Limb (tissue), 2 donors: ENCODE results near the gene TLNRD1.

Experiments
- DNase-seq, 2 donors: peaks; one replicate each; pipeline ENCODE4 v3.0.0-alpha.2; 2016; ENCODE audit errors: extremely low spot score in 2 of 2

TLNRD1 gene

DNA sequence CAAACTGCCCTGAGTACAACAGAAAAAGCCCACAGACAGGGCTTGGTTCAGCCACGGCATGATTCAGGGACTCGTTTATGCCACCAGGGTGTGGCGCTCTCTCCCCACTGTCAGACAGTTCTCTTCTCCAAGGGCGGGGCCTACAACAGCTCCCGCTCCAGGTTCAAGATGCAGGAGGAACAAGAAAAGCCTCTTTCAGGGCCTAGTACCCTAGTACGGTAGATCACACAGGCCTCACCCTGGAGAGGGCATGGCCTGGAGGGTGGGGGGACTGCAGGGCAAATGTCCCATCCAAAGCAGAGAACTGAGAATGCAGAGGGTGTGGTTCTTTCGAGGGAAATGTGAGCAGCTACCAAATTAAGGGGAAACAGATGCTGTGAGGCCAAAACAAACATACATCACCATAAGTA, 23.1 kb upstream of the TLNRD1 start:
- peak; percentile 53 to 75 for DNase-seq

DNA sequence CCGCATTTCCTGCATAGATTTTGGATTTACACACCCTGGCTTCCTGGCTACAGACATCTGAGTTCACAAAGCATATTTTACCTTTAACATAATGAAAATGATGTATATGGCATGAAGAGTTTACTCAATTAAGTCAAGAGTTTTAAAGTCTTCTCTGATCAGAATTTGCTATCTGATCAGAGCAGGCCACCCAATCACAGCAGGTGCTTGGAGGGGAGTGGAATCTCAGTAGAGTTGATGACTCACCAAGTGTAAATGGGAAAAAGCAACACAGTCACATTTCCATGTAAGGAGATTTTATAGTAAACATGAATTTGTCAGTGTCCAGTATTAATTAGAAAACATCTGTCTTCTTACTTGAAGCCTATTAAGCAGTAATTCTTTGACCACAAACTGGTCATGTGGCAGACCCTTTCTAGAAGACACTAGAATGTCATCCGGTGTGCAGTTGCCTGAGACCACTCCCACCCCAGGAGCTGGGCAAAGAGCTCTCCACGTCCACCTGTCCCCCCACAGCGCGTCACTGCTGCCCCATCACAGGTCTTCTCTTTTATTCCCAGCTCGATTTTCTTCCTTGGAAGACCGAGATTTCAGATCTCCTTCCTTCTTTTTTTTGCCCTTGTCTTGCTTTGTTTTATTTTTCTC, 21.9 kb upstream of the TLNRD1 start:
- no peak for DNase-seq

DNA sequence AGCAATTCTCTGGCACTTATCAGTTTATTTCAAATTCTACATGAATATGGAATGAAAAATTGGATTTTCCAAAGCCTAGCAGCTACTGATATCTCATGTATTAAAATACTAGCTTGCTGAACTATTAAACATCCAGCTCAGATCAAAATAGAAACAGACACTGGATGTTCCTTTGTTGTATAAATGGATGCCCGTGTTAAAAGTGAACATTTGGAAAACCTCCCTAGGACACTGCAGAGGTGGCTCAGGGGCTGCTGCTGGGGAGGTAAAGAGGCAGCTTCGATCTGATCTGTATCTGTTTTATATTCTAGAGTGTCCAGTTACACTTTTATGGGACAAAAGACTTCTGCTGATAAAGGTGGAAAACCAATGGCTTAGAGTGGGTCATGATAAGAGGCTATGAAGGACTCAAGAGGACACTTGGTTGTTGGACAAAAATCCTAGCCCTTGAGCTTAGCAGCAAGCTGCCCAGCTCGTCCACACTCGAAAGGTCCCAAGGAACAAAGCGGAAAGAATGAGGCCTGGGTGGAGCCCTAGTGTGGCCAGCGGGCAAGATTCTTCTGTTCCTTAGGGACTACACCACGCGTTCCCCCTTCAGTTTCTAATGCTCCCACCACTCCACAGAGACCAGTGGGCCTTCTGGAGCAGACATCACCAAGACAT, 21.1 kb upstream of the TLNRD1 start:
- DNase-seq, result no peak

DNA sequence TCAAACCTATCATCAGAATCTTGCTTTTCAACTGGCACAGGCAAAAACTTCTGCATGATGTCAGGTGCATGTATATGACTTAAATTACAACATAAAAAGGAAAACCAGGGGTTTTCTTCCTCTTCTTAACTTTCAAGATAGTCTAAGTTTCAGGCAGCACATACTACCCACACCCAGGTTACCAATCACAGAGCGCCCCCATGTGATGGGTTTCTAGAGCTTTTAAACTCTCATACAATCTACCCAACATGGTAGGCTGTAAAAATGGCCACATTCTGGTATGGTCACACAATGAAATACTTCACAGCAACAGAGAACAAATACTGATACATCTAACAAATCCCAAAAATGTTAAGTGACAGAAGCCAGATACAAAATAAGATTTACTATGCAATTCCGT, 18.5 kb upstream of the TLNRD1 start:
- DNase-seq, result no peak

DNA sequence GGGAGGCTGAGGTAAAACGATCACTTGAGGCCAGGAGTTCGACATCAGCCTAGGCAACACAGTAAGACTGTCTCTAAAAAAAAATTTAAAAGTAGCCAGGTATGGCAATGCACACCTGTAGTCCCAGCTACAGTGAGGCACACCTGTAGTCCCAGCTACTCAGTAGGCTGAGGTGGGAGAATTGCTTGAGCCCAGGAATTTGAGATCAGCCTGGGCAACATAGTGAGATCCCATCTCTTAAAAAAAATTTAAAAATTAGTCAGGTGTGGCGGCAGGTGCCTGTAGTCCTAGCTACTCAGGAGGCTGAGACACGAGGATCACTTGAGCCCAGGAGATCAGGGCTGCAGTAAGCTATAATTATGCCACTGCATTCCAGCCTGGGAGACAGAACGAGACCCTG, 17.9 kb upstream of the TLNRD1 start:
- DNase-seq, result no peak

DNA sequence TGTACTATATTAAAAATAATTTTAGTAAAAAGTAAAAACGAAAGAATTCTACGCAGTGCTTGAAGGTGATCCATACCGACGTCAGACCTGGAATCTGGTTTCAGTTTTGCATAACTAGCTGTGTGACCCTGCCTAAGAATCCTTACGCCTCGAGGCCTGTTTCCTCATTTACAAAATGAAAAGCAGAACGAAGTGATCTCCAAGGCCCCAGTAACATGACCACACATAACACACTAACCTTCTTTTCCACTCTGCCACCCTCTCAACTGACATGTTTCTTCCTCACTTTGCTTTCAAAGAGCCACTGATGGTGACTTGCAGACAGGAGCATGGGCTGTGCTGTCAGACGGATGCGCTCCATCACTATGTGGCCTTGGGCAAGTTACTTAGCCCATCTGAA, 15.9 kb upstream of the TLNRD1 start:
- DNase-seq, result no peak

DNA sequence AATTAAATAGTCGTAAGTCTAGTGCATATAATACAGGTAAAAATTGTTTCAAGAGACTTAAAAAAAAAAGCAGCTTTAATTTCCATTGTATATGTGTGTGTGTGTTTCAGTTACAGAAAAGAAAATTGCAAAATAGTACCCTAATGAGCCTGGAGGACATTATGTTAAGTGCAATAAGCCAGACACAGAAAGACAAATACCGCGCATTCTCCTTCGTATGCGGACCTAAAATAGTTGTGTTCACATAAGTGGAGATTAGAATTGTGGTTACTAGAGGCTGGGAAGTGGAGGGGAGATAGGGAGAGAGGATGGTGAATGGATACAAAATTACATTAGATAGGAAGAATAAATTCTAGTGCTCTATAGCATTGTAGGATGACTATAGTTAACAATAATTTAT, 14.7 kb upstream of the TLNRD1 start:
- DNase-seq, result no peak

DNA sequence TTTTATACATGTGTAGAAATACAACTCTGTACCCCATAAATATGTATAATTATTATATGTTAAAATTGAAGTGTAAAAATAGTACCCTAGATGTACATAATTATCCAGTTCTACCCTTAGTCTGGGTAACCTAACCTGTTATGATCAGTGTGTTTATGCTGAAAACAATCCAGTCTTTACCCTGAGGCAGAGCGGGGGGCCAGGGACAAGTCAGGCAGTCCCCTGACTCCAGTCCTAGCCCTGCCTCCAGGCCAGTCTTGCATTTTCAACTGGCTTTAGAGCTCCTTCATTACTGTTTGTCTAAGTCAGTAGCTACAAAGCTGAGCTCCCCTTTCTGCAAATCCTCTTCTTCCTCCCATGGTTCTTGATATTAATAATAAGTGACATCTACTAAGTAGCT, 14.2 kb upstream of the TLNRD1 start:
- no peak for DNase-seq

DNA sequence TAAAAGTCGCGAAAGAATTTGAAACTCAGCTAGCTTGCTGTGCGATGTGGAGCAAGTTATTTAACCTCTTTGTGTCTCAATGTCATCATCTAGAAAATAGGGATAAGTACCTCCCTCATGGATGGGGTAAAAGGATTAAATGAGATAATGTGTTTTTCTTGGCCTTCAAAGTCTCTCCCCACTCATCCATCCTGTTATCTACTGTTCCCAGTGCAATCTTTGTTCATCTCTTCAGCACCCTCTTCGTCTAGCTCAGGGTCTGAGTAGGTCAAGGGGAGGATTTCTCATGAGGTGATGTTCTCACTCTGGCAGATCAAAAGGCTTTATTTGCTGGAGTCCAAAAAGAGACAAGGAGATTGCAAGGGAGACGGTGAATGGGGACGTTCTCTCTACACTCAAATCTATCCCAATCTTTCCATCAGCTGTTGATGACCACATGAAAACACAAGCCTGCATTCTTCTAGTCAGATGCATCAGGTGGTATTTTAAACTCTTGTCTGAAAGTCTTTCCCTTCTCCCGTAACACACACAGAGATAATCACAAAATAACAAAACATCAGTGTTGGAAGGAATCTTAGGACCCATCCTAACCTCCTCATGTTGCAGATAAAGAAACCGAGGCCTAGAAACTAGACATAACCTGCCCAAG, 12.5 kb upstream of the TLNRD1 start:
- no peak for DNase-seq

DNA sequence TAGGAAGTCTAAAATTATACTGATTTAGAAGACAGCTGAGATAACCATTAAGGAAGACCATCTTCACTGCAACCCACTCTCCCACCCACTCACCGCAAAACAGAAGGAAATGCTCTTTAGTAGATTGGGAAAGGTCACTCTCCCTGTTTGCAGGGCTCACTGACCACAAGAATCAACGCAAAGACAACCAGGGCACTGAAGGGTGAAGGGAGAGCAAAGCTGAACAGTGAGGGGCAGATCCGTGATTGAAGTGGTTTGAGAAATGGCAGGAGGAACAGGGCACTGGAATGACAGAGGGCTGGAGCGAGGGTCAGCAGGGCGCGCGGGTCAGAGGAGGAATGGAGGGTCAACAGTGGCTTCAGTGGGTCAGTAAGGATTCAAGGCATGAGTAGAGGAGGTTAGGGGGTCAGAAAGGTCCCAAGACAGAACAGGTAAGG, 11.6 kb upstream of the TLNRD1 start:
- no peak for DNase-seq

DNA sequence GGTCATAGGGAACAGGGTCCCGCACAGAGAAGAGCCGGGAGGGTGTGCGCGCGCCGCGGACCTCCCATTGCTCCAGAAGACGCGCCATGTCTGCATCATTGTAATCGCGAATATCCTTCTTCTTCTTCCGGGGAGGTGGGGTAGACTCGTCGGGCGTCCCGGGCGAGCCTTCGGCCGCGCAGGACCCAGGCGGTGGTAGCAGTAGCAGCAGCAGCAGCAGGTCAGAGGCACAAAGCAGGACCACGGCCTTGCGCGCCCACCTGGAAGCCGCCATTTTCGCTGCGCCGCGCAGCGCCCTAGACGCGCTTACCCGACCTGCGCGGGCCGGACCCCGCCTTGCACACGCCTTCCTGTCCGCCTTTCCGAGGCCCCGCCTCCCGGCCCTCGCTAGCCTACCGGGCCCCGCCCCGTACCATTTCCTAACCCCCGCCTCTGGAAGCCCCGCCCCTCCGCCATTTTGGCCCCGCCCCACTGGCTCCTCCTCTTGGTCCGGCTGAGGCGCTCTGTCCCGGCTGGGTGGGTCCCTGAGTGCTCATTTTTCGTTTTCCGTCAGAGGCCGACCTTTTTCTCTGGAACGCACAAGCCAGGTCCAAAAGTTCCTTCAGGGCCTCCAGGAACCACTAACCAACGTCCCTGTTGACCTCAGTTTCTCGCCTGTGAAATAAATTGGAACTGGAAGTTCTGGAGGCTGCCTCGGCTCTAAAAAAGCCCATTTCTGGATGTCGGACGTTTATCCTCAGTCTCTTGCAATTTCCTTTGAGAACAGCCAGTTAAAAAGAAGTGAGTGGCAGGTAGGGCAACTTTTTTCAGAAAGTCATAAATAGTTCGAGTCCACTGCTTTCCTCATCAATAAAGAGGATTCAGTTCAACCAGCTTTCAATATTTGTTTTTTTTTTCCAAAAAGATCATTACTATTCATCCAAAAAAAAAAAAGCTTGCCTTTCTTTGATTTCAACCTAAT, 10.9 kb upstream of the TLNRD1 start, which contains the start of gene MESD:
TSS of gene MESD (minus strand) at position 302 of the 961 bp plus-strand sequence. CDS start at position 274, 28 bp downstream.
- peak; percentile 98 to 99 for DNase-seq

DNA sequence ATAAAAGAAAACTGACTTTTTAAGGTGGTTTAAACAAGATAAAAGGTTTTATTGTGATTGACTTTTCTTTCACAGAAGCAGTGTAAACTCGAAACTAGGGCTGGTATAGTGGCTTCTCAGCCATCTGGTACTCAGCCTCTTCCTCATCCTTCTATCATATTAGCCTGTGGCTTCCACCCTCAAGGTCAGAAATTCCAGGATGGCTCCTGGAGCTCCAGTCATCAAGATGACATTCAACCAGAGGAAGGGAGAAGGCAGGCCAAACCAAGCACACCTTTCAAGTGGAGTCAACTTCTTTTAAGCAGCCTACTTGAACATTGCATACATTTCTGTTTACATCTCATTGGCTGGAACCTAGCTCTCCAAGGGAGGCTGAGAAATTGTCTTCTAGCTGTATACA, 9.8 kb upstream of the TLNRD1 start:
- DNase-seq, result no peak

DNA sequence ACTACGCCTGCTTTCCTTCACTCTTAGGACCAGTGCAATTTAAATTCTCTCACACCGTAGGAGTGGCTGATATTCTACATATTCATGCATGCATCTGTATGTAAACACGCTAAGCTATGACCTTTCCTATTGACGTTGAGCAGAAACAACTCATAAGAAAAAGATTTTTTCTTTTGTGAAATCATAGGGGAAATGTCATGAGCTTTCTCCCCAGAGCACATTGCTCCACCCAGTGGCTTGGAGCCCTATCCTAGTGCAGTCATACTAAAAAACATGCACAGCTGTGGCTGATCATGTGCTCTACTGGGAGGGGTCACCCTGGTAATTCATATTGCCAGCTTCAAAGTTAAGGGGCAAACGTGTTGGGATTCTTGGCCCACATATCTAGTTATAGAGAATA, 9.3 kb upstream of the TLNRD1 start:
- no peak for DNase-seq

DNA sequence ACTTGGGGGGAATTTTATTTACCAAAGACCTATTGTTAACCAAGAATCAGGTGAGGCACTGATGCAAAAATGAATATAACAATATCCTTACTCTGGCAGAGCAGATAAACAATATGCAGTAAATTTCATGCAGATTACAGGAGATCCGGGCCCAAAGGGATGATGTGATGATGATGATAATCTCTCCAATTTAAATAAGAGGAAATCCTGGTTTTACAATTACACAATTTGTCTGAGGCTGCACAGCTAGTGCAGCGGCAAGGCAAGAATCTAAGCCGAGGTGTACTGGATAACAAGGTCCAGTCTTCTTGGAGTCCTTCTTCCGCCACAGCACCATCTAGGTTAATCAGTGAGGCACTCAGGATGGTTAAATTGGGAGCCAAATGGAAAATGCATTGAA, 8.7 kb upstream of the TLNRD1 start:
- DNase-seq, result no peak

DNA sequence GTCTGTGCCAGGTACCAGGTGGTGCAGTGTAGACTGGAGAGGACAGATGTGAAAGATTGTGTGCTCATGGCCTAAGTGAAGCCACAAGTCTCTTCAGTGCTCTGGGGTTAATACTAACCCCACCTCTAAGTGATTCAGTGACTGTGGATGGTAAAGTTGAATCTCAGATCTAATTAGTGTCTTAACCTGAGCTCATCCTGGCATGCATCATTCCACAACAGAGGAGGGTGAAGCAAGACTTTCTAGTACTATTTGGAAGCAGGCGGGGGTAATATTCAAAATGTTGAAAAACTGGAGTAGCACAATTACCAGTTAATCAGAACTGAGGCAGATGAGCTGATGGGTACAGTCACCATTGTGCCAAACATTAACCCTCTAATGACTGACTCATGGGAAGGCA, 8.3 kb upstream of the TLNRD1 start:
- DNase-seq, result no peak

DNA sequence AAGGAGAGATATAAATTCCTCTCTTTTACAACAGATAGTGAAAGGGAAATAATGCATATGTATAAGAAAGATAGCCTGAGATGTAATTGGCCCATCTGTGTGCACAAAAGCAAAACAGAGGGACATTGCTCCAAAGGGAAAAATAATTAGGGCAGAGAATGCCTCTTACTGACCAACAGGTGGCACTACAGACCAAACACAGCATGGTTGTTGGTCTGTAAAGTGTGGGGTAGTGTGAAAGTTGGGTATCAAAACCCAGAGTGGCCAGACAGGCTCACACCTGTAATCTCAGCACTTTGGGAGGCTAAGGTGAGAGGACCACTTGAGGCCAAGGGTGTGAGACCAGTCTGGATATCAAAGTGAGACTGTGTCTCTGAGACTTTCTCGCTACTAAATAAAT, 4.5 kb upstream of the TLNRD1 start:
- DNase-seq, result no peak

DNA sequence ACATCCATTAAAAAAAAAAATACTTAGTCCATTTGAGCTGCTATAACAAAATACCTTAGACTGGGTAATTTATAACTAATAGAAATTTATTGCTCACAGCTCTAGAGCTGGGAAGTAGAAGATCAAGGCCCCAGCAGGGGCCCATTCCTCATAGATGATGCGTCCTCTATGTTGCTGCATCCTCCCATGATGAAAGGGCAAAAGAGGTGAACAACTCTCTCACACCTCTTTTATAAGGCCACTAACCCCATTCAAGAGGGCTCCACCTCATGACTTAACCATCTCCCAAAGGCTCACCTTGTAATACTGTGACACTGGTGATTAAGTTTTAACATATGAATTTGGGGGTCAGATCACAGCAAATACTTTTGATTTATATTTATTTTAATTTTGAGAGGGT, 3.0 kb upstream of the TLNRD1 start:
- DNase-seq, result no peak

DNA sequence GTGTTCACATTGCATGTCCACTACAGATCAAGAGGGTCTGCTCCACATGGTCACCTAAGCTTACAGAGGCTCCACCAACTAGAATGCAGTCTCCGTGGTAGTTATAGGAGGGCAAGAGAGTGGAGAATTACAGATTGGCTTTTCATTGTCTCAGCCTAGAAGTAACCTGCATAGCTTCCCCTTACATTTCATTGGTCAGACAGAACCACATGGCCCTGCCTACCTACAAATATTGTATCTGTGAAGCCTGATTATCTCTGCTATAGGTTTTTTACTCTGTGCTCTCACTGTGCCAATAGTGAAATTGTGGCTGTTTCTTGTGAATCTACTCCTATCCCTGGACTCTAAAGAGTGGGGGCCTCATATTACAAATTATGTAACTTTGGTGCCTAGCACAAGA, 2.5 kb upstream of the TLNRD1 start:
- DNase-seq, result no peak

DNA sequence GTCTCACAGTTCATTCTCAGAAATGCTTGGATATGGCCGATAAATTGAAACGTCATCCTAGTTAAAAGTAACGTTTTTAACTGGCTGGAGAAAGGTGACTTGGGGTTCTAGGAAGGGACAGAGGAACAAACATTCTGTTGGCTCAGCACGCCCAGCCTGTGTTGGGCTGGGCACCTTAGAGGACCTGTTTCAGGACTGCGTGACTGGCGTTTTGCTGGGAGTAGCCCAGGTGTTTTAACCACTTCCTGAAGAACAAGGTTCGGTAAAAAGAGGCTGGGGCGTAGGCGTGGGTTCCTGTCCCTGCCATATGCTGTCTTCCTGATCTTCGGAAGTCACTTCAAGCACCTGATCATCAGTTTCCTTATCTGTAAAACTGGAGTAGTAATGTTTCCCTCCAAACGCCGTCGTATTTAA, 1.1 kb upstream of the TLNRD1 start:
- no peak for DNase-seq

DNA sequence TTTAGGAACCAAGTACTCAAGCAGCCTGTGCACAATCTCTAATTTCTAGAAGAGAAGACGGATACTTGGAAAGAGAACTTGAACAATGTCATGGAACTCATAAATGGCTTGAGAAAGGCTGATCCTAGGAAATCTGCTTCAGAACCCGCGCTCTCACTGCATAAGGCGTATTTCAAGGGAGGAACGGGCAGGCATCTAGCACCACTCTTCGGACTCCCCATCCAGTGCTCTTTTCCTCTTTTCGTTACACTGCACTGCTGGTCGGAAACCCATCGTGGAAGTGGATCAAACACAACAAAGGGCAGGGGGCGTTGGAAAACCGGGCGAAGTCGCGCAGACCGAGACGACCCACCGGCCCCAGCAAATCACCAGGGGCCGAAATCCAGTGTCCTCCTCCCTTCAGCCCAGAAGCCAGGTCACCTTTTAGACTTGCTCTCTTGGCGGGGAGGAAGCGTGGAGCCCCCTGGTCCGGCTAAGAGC, 539 bp upstream of the TLNRD1 start:
- DNase-seq, result peak in 1 of 2 donors; percentile 21

DNA sequence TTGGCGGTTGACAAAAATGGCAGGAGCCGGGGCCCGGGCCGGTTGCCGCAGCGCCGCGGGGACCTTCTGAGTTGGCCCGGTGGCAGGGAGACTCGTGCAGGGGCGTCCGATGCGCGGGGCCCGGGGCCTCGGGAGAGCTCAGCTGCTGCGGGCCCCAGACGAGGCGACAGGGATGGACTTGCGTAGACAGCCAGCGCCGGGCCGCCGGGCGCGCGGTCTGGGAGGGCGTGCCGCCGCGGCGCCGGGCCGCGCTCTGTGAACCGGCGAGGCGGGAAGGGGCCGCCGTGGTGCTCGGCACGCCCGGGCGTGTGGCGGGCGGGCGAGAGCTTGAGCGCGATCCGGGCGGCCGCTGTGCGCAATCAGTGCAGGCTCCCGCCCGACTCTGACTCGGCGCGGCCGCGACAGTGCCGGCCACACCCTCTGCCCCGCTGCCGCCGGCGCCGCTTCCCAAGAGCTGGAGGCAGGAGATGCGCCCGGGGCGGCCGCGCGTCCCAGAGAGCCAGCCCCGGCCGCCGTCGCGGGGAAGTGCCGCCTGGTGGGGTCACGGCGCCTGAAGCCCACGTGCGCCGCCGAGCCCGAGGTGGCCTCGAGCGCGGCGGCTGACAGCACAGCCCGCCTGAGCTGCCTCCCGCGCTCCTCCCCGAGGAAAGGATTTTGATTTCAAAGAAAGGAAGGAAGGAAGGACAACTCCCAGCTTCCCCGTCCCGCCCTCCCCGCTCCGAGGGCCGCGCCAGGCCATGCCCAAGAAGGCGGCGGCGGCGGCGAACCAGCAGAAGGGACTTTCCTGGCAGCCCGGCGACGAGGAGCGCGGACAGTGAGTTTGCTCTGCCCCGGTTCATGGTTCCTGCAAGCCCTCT, 657 bp downstream of the TLNRD1 start:
- peak; percentile 32 to 74 for DNase-seq
